ENCODE results near the gene SWT1.
"Not testable (repeated sequence)": the region's sequence is repeated elsewhere in the genome, so short reads cannot be mapped to it uniquely, and the experiment has no call there.

The SWT1 gene

GRCh38 chr1:185244015-185244747 is 87.2 kb downstream of the SWT1 start:
- in situ Hi-C loops (cut with MboI; ENCODE audit: low sequenced_read_pairs): no loop called here

- in situ Hi-C loops (cut with MboI; ENCODE audit: low sequenced_read_pairs): no loop called here
Measured at GRCh38 chr1:185245466-185245865, 88.5 kb downstream of the SWT1 start.

- in situ Hi-C loops (cut with MboI; ENCODE audit: low sequenced_read_pairs): no loop called here
Measured at GRCh38 chr1:185249563-185249962, 92.6 kb downstream of the SWT1 start.

- in situ Hi-C loops (cut with MboI; ENCODE audit: low sequenced_read_pairs): no loop called here
Measured at GRCh38 chr1:185250063-185250462, 93.1 kb downstream of the SWT1 start.

- in situ Hi-C loops (cut with MboI; ENCODE audit: low sequenced_read_pairs): not testable (repeated sequence)
Measured at GRCh38 chr1:185251928-185252327, 95.0 kb downstream of the SWT1 start.

GRCh38 chr1:185252404-185252803 is 95.4 kb downstream of the SWT1 start:
- in situ Hi-C loops (cut with MboI; ENCODE audit: low sequenced_read_pairs): not testable (repeated sequence)

- in situ Hi-C loops (cut with MboI; ENCODE audit: low sequenced_read_pairs): not testable (repeated sequence)
Measured at GRCh38 chr1:185255595-185255994, 98.6 kb downstream of the SWT1 start.

- in situ Hi-C loops (cut with MboI; ENCODE audit: low sequenced_read_pairs): not testable (repeated sequence)
Measured at GRCh38 chr1:185257116-185257949, 100.4 kb downstream of the SWT1 start.

GRCh38 chr1:185257950-185258208 is 100.9 kb downstream of the SWT1 start:
- in situ Hi-C loops (cut with MboI; ENCODE audit: low sequenced_read_pairs): no loop called here

GRCh38 chr1:185258676-185259075 is 101.7 kb downstream of the SWT1 start:
- in situ Hi-C loops (cut with MboI; ENCODE audit: low sequenced_read_pairs): no loop called here

- in situ Hi-C loops (cut with MboI; ENCODE audit: low sequenced_read_pairs): no loop called here
Measured at GRCh38 chr1:185260611-185261010, 103.6 kb downstream of the SWT1 start.

- in situ Hi-C loops (cut with MboI; ENCODE audit: low sequenced_read_pairs): no loop called here
Measured at GRCh38 chr1:185262151-185262550, 105.2 kb downstream of the SWT1 start.

- in situ Hi-C loops (cut with MboI; ENCODE audit: low sequenced_read_pairs): no loop called here
Measured at GRCh38 chr1:185263292-185263691, 106.3 kb downstream of the SWT1 start.

- in situ Hi-C loops (cut with MboI; ENCODE audit: low sequenced_read_pairs): no loop called here
Measured at GRCh38 chr1:185263780-185264179, 106.8 kb downstream of the SWT1 start.

- in situ Hi-C loops (cut with MboI; ENCODE audit: low sequenced_read_pairs): no loop called here
Measured at GRCh38 chr1:185265314-185265713, 108.3 kb downstream of the SWT1 start.

- in situ Hi-C loops (cut with MboI; ENCODE audit: low sequenced_read_pairs): no loop called here
Measured at GRCh38 chr1:185267301-185267700, 110.3 kb downstream of the SWT1 start.

- in situ Hi-C loops (cut with MboI; ENCODE audit: low sequenced_read_pairs): no loop called here
Measured at GRCh38 chr1:185267701-185268100, 110.7 kb downstream of the SWT1 start.

GRCh38 chr1:185268352-185268751 is 111.4 kb downstream of the SWT1 start:
- in situ Hi-C loops (cut with MboI; ENCODE audit: low sequenced_read_pairs): no loop called here

GRCh38 chr1:185271921-185272320 is 115.0 kb downstream of the SWT1 start:
- in situ Hi-C loops (cut with MboI; ENCODE audit: low sequenced_read_pairs): no loop called here

GRCh38 chr1:185279571-185279970 is 122.6 kb downstream of the SWT1 start:
- in situ Hi-C loops (cut with MboI; ENCODE audit: low sequenced_read_pairs): no loop called here

GRCh38 chr1:185280589-185280988 is 123.6 kb downstream of the SWT1 start:
- in situ Hi-C loops (cut with MboI; ENCODE audit: low sequenced_read_pairs): no loop called here

- in situ Hi-C loops (cut with MboI; ENCODE audit: low sequenced_read_pairs): no loop called here
Measured at GRCh38 chr1:185281245-185281644, 124.3 kb downstream of the SWT1 start.
